DOHH2 (cell line): ENCODE measurements around the gene CD52.

Experiments used
- H3F3A ChIP-seq: fragments of 200-600 bp; sonication (generic), shearing (Covaris generic); 2 replicates; pipeline ENCODE4 v1.6.0; 2016; ENCODE audit warnings: antibody characterized with exemption, mild to moderate bottlenecking; ENCODE audit not compliant: control insufficient read depth, insufficient read depth
- H3K27ac ChIP-seq: fragments of 200-600 bp; sonication (generic); 2 replicates; pipeline ENCODE4 v1.5.1; 2014; ENCODE audit warnings: low read depth, mild to moderate bottlenecking, low read length, moderate library complexity
- H3K27me3 ChIP-seq: fragments of 200-600 bp; sonication (generic); 2 replicates; pipeline ENCODE4 v1.6.1; 2014; ENCODE audit warnings: mild to moderate bottlenecking, low read length, mixed read lengths; ENCODE audit not compliant: control insufficient read depth
- H3K36me3 ChIP-seq: fragments of 200-600 bp; sonication (generic); 2 replicates; pipeline ENCODE4 v1.6.1; 2014; ENCODE audit warnings: mild to moderate bottlenecking, low read length, moderate library complexity, mixed read lengths; ENCODE audit not compliant: control insufficient read depth
- H3K4me1 ChIP-seq: fragments of 200-600 bp; sonication (generic); 2 replicates; pipeline ENCODE4 v1.6.1; 2014; ENCODE audit warnings: mild to moderate bottlenecking, low read length, mixed read lengths; ENCODE audit not compliant: control insufficient read depth
- H3K4me2 ChIP-seq: fragments of 200-600 bp; sonication (generic); 2 replicates; pipeline ENCODE4 v1.6.0; 2014; ENCODE audit warnings: mild to moderate bottlenecking, low read length, moderate library complexity
- H3K4me3 ChIP-seq: fragments of 200-600 bp; sonication (generic); 2 replicates; pipeline ENCODE4 v1.5.1; 2014; ENCODE audit warnings: mild to moderate bottlenecking, low read length, mixed read lengths
- H3K79me2 ChIP-seq: fragments of 200-600 bp; sonication (generic); 2 replicates; pipeline ENCODE4 v1.6.1; 2014; ENCODE audit warnings: mild to moderate bottlenecking, low read length, mixed read lengths; ENCODE audit not compliant: control insufficient read depth
- H3K9me2 ChIP-seq: fragments of 200-600 bp; sonication (generic); replicated peaks from 2 replicates; pipeline ENCODE4 v1.6.1; 2014; ENCODE audit warnings: mild to moderate bottlenecking, low read length, mixed read lengths; ENCODE audit not compliant: control insufficient read depth
- H3K9me3 ChIP-seq: fragments of 200-600 bp; sonication (generic); 2 replicates; pipeline ENCODE4 v1.6.1; 2014; ENCODE audit warnings: antibody characterized with exemption, low read length, mixed read lengths; ENCODE audit not compliant: control insufficient read depth, insufficient read depth
- H4K20me1 ChIP-seq: fragments of 200-600 bp; sonication (generic); 2 replicates; pipeline ENCODE4 v1.6.0; 2014; ENCODE audit warnings: low read depth, mild to moderate bottlenecking, antibody characterized with exemption, low read length, moderate library complexity; ENCODE audit not compliant: control insufficient read depth, insufficient read depth
- EZH2phosphoT487 ChIP-seq: fragments of 200-600 bp; sonication (generic); IDR thresholded peaks from 2 replicates; pipeline ENCODE4 v1.6.1; 2017; ENCODE audit warnings: borderline replicate concordance, mild to moderate bottlenecking, antibody characterized with exemption, low read length, moderate library complexity, mixed read lengths
- TF ChIP-seq, protein P1 (sequence below): fragments of 200-600 bp; sonication (generic); IDR thresholded peaks from one replicate; pipeline ENCODE4 v1.5.1; 2014; ENCODE audit warnings: antibody characterized with exemption, mild to moderate bottlenecking, low read depth, low read length; ENCODE audit not compliant: poor library complexity, severe bottlenecking

Gene CD52

DNA sequence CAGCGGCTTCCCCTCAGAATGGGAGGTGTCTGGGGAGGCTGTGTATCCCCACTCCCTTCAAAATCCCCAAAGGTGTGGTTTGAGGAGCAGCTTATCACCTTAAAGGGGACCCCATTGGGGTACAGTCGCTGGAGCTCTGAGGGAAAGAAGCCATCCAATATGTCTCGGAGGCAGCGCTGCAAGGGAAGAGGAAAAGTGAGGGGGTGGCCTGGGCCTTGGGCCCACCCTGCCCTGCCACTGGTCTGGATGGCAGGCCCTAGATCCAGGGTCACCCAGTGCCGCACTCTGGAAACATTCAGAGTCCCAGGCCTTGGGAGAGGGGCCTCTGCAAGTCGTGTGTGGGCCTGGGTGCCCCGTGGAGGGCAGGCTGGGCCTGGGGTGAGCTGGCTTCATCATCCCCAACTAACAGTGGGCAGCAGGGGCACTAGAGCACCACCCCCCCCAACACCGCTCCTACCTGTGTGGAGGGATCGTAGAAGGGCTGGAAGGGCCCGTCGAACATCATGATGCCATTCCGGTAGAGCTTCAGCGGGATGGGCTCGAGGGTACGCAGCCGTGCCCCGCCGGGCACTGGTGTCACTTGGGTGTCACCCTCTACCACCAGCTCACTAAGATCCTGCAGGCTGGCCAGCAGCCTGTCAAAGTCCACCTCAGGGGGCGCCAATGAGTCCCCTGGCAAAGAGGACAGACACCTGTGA lies 32.2 kb upstream of the CD52 start:
- peaks cover 18% of the 10 kb centered on the region for H3K36me3 ChIP-seq
- TF ChIP-seq EZH2phosphoT487, result no peak
- TF ChIP-seq, protein P1, sequence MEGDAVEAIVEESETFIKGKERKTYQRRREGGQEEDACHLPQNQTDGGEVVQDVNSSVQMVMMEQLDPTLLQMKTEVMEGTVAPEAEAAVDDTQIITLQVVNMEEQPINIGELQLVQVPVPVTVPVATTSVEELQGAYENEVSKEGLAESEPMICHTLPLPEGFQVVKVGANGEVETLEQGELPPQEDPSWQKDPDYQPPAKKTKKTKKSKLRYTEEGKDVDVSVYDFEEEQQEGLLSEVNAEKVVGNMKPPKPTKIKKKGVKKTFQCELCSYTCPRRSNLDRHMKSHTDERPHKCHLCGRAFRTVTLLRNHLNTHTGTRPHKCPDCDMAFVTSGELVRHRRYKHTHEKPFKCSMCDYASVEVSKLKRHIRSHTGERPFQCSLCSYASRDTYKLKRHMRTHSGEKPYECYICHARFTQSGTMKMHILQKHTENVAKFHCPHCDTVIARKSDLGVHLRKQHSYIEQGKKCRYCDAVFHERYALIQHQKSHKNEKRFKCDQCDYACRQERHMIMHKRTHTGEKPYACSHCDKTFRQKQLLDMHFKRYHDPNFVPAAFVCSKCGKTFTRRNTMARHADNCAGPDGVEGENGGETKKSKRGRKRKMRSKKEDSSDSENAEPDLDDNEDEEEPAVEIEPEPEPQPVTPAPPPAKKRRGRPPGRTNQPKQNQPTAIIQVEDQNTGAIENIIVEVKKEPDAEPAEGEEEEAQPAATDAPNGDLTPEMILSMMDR, result peak; percentile 73
- peaks cover 61% of the 10 kb centered on the region for H3K4me1 ChIP-seq
- H3K27ac ChIP-seq, result peak overlapping the region; percentile 98; the same call in 1 of the 2 replicates
- peak overlapping the region; percentile 7; the same call in 1 of the 2 replicates for H3K4me2 ChIP-seq
- H3K4me3 ChIP-seq, result no peak overlapping the region
- peaks cover 39% of the 10 kb centered on the region for H3F3A ChIP-seq
- peaks cover 2% of the 10 kb centered on the region; the same call in 1 of the 2 replicates for H3K79me2 ChIP-seq
- no peaks in the 10 kb centered on the region for H3K27me3 ChIP-seq
- H3K9me3 ChIP-seq, result no peaks in the 10 kb centered on the region
- no peaks in the 10 kb centered on the region for H4K20me1 ChIP-seq
- no peaks in the 10 kb centered on the region for H3K9me2 ChIP-seq

DNA sequence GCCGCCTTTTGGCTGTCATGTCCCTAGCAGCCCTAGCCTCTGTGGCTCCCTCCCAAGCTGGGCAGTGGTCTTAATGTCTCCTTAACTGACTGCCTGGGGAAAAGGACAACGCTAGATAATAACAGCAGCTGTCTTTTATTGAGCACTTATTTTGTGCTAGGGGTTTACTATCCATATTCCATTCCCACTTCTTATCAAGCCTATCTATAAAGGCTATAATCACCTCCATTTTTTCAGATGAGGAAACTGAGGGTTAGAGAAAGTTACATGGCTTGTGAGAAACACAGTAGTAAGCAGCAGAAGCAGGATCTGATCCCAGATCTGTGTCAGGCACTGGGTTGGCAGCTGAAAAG lies 31.7 kb upstream of the CD52 start:
- Histone ChIP-seq H3K4me2 (no peak overlapping the region), H3F3A (peaks cover 42% of the 10 kb centered on the region), H3K4me1 (peaks cover 64% of the 10 kb centered on the region), H3K9me2 (no peaks in the 10 kb centered on the region), H3K27me3 (no peaks in the 10 kb centered on the region), H3K4me3 (no peak overlapping the region), H3K79me2 (no peaks in the 10 kb centered on the region), H4K20me1 (no peaks in the 10 kb centered on the region), H3K36me3 (peaks cover 22% of the 10 kb centered on the region), H3K9me3 (no peaks in the 10 kb centered on the region), H3K27ac (peak overlapping the region; percentile 98)
- TF ChIP-seq, protein P1, result no peak

DNA sequence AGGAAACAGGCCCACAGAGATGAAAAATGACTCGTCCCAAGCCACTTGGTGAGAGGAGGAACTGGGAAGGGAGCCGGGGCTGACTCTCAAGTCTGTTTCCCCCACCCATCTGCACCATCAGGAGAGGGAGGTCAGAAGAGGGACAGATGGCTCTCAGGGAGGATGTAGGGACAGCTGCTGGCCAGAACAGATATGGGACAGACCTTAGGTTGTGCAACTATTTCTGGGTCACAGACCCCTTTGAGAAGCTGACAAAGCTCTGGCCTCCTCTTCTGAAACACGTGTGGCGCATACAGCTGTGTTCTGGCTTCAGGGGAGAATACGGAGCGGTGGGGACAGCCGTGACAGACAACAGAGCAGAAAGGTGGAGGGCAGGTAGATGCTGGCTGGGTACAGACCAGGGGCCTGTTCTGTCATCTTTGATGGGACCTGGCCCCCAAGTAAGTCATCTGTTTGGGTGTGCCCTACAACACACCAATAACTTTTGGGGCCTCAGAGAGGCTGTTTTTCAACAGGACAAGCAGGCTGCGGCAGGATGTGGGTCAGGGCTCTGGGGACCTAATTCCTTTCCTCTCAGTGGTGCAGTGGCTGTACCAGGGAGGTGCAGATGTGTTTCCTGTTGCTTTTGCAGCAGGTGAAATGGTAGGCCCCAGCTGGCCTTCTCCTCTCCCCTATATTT lies 30.6 kb upstream of the CD52 start:
- Histone ChIP-seq H3K4me2 (peak overlapping the region; percentile 77), H3K9me2 (no peaks in the 10 kb centered on the region), H3K36me3 (peaks cover 28% of the 10 kb centered on the region), H3K27me3 (no peaks in the 10 kb centered on the region), H3K79me2 (no peaks in the 10 kb centered on the region), H3K27ac (peak overlapping the region; percentile 98), H3K9me3 (no peaks in the 10 kb centered on the region), H3F3A (peaks cover 45% of the 10 kb centered on the region), H3K4me1 (peaks cover 75% of the 10 kb centered on the region), H3K4me3 (peak overlapping the region; percentile 58), H4K20me1 (no peaks in the 10 kb centered on the region)
- TF ChIP-seq, protein P1, result no peak
- TF ChIP-seq EZH2phosphoT487, result no peak
